Measurements from ENCODE around the gene C1QTNF2.
A peak's percentile ranks its signal among the peaks of the same experiment; 100 is the strongest.
"Not testable (repeated sequence)": the region's sequence is repeated elsewhere in the genome, so short reads cannot be mapped to it uniquely, and the experiment has no call there.

The C1QTNF2 gene

DNA sequence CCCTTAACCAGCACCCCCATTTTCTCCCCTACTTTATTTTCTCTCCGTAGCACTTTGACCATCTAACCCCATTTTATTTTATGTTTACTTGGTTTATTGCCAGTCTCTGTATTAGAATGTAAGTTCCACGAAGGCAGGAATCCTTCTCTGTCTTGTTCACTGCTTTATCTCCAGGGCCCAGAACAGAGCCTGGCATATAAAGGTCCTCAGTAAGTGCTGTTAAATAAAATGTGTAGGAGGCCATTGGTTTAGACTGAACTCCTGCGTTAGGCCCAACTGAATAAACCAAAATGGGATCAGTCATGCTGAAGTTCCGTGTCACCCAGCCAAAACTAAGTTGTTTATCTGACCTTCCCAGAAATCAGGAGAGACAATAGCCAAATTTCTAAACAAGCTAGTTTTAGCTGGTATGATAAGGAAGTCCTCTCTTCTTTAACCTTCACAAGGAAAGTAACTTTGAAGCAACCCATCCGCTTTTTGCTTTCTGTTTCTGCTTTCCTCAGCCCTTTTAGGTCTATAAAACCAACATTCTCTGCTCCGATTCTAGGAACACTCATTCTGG is 29.0 kb downstream of the C1QTNF2 start:
- Histone ChIP-seq H3K27ac (no peak overlapping the region), H3K79me2 (no peaks in the 10 kb centered on the region), H3K4me3 (ENCODE audit: low read depth, low read length) (no peak overlapping the region), H3K36me3 (ENCODE audit: control insufficient read depth, insufficient read depth, low read length) (no peaks in the 10 kb centered on the region), H3K9me3 (ENCODE audit: control insufficient read depth, low read length) (no peaks in the 10 kb centered on the region), H3K27me3 (ENCODE audit: control insufficient read depth, insufficient read depth, low read length) (no peaks in the 10 kb centered on the region), H2AFZ (peak overlapping the region; percentile 22), H3K4me1 (peaks cover 16% of the 10 kb centered on the region), H3K4me2 (ENCODE audit: low read length) (no peak overlapping the region), H3K9ac (no peak overlapping the region)
- TF ChIP-seq, protein P1, sequence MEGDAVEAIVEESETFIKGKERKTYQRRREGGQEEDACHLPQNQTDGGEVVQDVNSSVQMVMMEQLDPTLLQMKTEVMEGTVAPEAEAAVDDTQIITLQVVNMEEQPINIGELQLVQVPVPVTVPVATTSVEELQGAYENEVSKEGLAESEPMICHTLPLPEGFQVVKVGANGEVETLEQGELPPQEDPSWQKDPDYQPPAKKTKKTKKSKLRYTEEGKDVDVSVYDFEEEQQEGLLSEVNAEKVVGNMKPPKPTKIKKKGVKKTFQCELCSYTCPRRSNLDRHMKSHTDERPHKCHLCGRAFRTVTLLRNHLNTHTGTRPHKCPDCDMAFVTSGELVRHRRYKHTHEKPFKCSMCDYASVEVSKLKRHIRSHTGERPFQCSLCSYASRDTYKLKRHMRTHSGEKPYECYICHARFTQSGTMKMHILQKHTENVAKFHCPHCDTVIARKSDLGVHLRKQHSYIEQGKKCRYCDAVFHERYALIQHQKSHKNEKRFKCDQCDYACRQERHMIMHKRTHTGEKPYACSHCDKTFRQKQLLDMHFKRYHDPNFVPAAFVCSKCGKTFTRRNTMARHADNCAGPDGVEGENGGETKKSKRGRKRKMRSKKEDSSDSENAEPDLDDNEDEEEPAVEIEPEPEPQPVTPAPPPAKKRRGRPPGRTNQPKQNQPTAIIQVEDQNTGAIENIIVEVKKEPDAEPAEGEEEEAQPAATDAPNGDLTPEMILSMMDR (IDR thresholded peaks at IDR 0.05), result no peak

- H3K4me3 ChIP-seq (ENCODE audit: low read depth, low read length); H2AFZ ChIP-seq; H3K79me2 ChIP-seq: not testable (repeated sequence)
Measured at GRCh38 chr5:160340513-160340912, 29.9 kb downstream of the C1QTNF2 start.

DNA sequence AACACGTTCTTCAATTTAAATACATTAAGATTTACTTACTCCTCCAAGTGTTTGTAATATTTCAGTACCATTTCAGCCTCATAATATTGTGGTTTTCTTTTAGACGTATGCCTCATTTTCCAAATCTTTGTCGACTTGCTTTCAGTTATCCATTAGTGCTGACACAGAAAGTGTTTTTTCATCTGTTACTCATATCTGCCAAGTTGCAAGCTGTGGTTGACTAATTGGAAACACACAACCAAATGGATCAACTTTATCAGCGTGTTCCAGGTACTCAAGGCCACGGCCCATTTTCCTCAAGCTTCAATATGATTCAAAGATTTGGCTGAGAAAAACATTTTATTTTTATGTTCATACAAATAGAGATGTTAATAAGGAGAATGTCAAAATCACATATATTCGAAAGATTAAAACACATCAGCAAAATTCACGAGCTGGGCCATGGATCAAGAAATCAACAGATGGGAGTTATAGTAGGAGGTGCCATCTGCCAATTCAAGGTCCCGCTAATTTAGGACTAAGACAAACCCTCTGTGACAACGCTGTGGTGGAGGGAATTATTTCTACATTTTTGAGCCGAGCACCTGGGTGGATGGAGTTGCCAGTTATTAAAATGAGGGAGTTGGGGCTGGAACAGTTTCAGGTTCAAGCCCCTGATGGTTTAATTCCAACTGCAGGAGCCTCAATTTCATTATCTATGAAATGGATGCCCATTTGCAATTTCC is 30.9 kb downstream of the C1QTNF2 start:
- H3K4me1 ChIP-seq, result peaks cover 12% of the 10 kb centered on the region
- TF ChIP-seq, protein P1 (IDR thresholded peaks at IDR 0.05), result no peak
- H3K36me3 ChIP-seq (ENCODE audit: control insufficient read depth, insufficient read depth, low read length), result no peaks in the 10 kb centered on the region
- no peaks in the 10 kb centered on the region for H3K27me3 ChIP-seq (ENCODE audit: control insufficient read depth, insufficient read depth, low read length)
- H3K79me2 ChIP-seq, result no peaks in the 10 kb centered on the region
- H2AFZ ChIP-seq, result no peak overlapping the region
- no peak overlapping the region for H3K4me2 ChIP-seq (ENCODE audit: low read length)
- no peak overlapping the region for H3K9ac ChIP-seq
- no peak overlapping the region for H3K27ac ChIP-seq
- H3K4me3 ChIP-seq (ENCODE audit: low read depth, low read length), result no peak overlapping the region
- no peaks in the 10 kb centered on the region for H3K9me3 ChIP-seq (ENCODE audit: control insufficient read depth, low read length)

More at GRCh38 chr5:160340513-160340912, 29.9 kb downstream of the C1QTNF2 start:
- not testable (repeated sequence) for H3K27ac ChIP-seq; H3K27me3 ChIP-seq (ENCODE audit: control insufficient read depth, insufficient read depth, low read length); H3K4me2 ChIP-seq (ENCODE audit: low read length); H3K36me3 ChIP-seq (ENCODE audit: control insufficient read depth, insufficient read depth, low read length); H3K9ac ChIP-seq; H3K9me3 ChIP-seq (ENCODE audit: control insufficient read depth, low read length)
- H3K4me1 ChIP-seq, result peaks cover 16% of the 10 kb centered on the region

- not testable (repeated sequence) for H3K9ac ChIP-seq; H3K27me3 ChIP-seq (ENCODE audit: control insufficient read depth, insufficient read depth, low read length); H3K9me3 ChIP-seq (ENCODE audit: control insufficient read depth, low read length); H3K4me1 ChIP-seq; H3K36me3 ChIP-seq (ENCODE audit: control insufficient read depth, insufficient read depth, low read length); H3K4me2 ChIP-seq (ENCODE audit: low read length); H3K79me2 ChIP-seq; H2AFZ ChIP-seq; H3K27ac ChIP-seq; H3K4me3 ChIP-seq (ENCODE audit: low read depth, low read length)
Measured at GRCh38 chr5:160334716-160335115, 35.7 kb downstream of the C1QTNF2 start.

GRCh38 chr5:160333721-160334120 is 36.7 kb downstream of the C1QTNF2 start:
- H3K79me2 ChIP-seq, result no peaks in the 10 kb centered on the region
- no peaks in the 10 kb centered on the region for H3K4me1 ChIP-seq
- H2AFZ ChIP-seq, result no peak overlapping the region
- no peak overlapping the region for H3K27ac ChIP-seq
- H3K36me3 ChIP-seq (ENCODE audit: control insufficient read depth, insufficient read depth, low read length), result no peaks in the 10 kb centered on the region
- no peak overlapping the region for H3K4me3 ChIP-seq (ENCODE audit: low read depth, low read length)
- H3K4me2 ChIP-seq (ENCODE audit: low read length), result no peak overlapping the region
- H3K9me3 ChIP-seq (ENCODE audit: control insufficient read depth, low read length), result no peaks in the 10 kb centered on the region
- H3K27me3 ChIP-seq (ENCODE audit: control insufficient read depth, insufficient read depth, low read length), result no peaks in the 10 kb centered on the region
- no peak overlapping the region for H3K9ac ChIP-seq
- TF ChIP-seq, protein P1 (IDR thresholded peaks at IDR 0.05), result no peak

All from parathyroid adenoma (tissue), 2 donors.